Ovary (tissue), 9 donors: ENCODE data around the gene IRF2BP1. TPM values are rescaled to one million over a fixed set of nuclear protein-coding genes. Genes with fewer than 3 reads are reported as not detected.

ENCODE experiments used
- DNase-seq, 5 donors: peaks; one replicate each; pipeline ENCODE4 v3.0.0-alpha.2; 2019 to 2020
- H3K27ac ChIP-seq, 2 donors: fragments of 200-600 bp; one replicate each; pipeline versions ENCODE4 v1.5.1 to v1.8.0; 2019 to 2022
- H3K27me3 ChIP-seq: fragments of 200-600 bp; one replicate; pipeline ENCODE4 v1.8.0; 2022
- H3K36me3 ChIP-seq: fragments of 200-600 bp; sonication (generic); one replicate; pipeline ENCODE4 v1.5.1; 2019
- H3K4me1 ChIP-seq: one replicate; pipeline ENCODE4 v1.8.1; 2013; ENCODE audit warnings: mild to moderate bottlenecking, moderate library complexity; ENCODE audit not compliant: insufficient read depth
- H3K4me3 ChIP-seq: fragments of 200-600 bp; sonication (generic); one replicate; pipeline ENCODE4 v1.5.1; 2017
- H3K9me3 ChIP-seq, 2 donors: fragments of 200-600 bp in 1 of 2; sonication (generic) in 1 of 2; one replicate each; pipeline versions ENCODE4 v1.5.1 to v1.8.1; 2013 to 2019; ENCODE audit warnings: mild to moderate bottlenecking in 1 of 2, moderate library complexity in 1 of 2
- EP300 ChIP-seq: sonication (generic); formaldehyde crosslinking; IDR thresholded peaks from one replicate; pipeline ENCODE4 v1.6.1; 2017; ENCODE audit warnings: antibody characterized with exemption
- POLR2A ChIP-seq: fragments of 450-650 bp; IDR thresholded peaks from one replicate; pipeline ENCODE4 v1.6.1; 2017; ENCODE audit warnings: antibody characterized with exemption, mild to moderate bottlenecking, moderate library complexity
- WGBS, 3 donors: extraction: QIAGEN DNeasy Blood & Tissue Kit in 1 of 3; methylation state at CpG; one replicate each; pipeline versions ENCODE4 v1.1.5 to v1.1.7; 2013 to 2017; 5-methylcytosine and 5-hydroxymethylcytosine counted together
- intact Hi-C, 4 donors: fragments of 100-400 bp; cut with DNase I; formaldehyde crosslinking; loops; one replicate each; pipeline versions ENCODE4 v1.11.0 to v1.15.1; 2022 to 2023
- polyA plus RNA-seq, 2 donors: library from polyadenylated mRNA; stranded (reverse); fragments of 200-250 nt in 1 of 2; fragments of 350-450 nt in 1 of 2; fragmentation: Illumina TruSeq in 1 of 2; extraction: RNeasy Lipid Tissue Mini Kit (QIAGEN cat#74804) in 1 of 2; gene quantifications; one replicate each; pipeline ENCODE4 v1.2.3, GENCODE V29; 2013 to 2014
- total RNA-seq, 7 donors: library from RNA; depleted of rRNA in 2 of 7; stranded (reverse); fragments of >200 nt in 2 of 7; fragmentation: NEBNext Ultra II Directional in 3 of 7; extraction: Animal tissue kit (Norgen Biotek cat#: 25700) in 3 of 7; gene quantifications; one replicate each; pipeline versions ENCODE4 v1.1.0 to v1.2.4, GENCODE V29; 2016 to 2023
- TF ChIP-seq, protein P1 (sequence below), 3 donors: fragments of 450-650 bp in 2 of 3; fragments of 200-600 bp in 1 of 3; IDR thresholded peaks; one replicate each; pipeline versions ENCODE4 v1.5.1 to v1.8.0; 2016 to 2022; ENCODE audit warnings: antibody characterized with exemption in 3 of 3, mild to moderate bottlenecking in 1 of 3
- donor health status: DM: no; HTN: no; CAD: no; lungs with moderate emphysema.
- donor health status: DM: no; HTN: no; CAD: no.
- donor health status: Bipolar disorder and iron deficiency.
- donor health status: DM: yes; HTN: yes; CAD: no.
- donor health status: DM: no; HTN: no; CAD: no.
- donor health status: DM: yes; HTN: yes; CAD: no.

Gene IRF2BP1
- total and polyA plus RNA-seq, 9 donors, result 2.7 to 59.4 (median 37.3) TPM

GRCh38 chr19:45889210-45889885, 3.4 kb upstream of the IRF2BP1 start:
- Histone ChIP-seq H3K4me1 (peaks cover 9% of the 10 kb centered on the region), H3K4me3 (no peak overlapping the region), H3K27ac (no peak overlapping the region), H3K36me3 (no peaks in the 10 kb centered on the region), H3K27me3 (no peaks in the 10 kb centered on the region), H3K9me3 (no peaks in the 10 kb centered on the region)
- TF ChIP-seq POLR2A, result no peak
- no peak for TF ChIP-seq EP300
- TF ChIP-seq, protein P1, sequence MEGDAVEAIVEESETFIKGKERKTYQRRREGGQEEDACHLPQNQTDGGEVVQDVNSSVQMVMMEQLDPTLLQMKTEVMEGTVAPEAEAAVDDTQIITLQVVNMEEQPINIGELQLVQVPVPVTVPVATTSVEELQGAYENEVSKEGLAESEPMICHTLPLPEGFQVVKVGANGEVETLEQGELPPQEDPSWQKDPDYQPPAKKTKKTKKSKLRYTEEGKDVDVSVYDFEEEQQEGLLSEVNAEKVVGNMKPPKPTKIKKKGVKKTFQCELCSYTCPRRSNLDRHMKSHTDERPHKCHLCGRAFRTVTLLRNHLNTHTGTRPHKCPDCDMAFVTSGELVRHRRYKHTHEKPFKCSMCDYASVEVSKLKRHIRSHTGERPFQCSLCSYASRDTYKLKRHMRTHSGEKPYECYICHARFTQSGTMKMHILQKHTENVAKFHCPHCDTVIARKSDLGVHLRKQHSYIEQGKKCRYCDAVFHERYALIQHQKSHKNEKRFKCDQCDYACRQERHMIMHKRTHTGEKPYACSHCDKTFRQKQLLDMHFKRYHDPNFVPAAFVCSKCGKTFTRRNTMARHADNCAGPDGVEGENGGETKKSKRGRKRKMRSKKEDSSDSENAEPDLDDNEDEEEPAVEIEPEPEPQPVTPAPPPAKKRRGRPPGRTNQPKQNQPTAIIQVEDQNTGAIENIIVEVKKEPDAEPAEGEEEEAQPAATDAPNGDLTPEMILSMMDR (IDR thresholded peaks at IDR 0.05), result no peak
- 69 to 74% (median 71%) methylated on average over 6 of the region's 6 CpGs for WGBS, 3 donors
- intact Hi-C loops, result loop anchor here in 1 of 4 donors (10.0 kb wide), 1 partner anchor 75 kb away; the partner anchor contains the start of gene RSPH6A
- no peak for DNase-seq

DNA sequence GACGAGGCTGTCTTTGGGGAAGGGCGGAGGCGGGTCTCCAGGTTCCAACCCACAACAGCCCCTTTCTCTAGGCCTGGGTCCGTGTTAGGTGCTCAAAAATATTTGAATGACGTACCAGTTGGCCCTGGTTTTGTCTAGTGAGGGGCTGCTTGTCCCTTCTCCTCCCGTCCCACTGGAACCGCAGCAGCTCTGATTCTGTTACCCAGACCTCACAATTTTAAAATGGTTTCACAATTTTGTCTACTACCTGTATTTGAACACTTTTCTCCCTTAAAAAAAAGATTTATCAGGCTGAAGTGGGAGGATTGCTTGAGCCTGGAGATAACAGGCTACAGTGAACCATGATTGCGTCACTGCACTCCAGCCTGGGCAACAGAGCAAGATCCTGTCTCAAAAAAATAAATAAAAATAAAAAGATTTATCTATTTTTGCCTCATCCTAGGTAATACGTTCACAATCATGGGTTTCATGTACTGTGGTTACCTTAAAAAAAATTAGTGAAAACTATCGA, 1.3 kb upstream of the IRF2BP1 start:
- peak overlapping the region; percentile 51 for H3K4me3 ChIP-seq
- intact Hi-C loops, result loop anchor here in 1 of 4 donors (10.0 kb wide), 1 partner anchor 72 kb away; the partner anchor contains the start of gene RSPH6A
- H3K27me3 ChIP-seq, result no peaks in the 10 kb centered on the region
- H3K4me1 ChIP-seq, result peaks cover 23% of the 10 kb centered on the region
- peak overlapping the region; percentile 62 to 88 for H3K27ac ChIP-seq
- TF ChIP-seq, protein P1 (IDR thresholded peaks at IDR 0.05), result no peak
- H3K36me3 ChIP-seq, result no peaks in the 10 kb centered on the region
- WGBS, 3 donors, result 22 to 25% (median 23%) methylated on average over 10 of the region's 10 CpGs
- no peaks in the 10 kb centered on the region for H3K9me3 ChIP-seq
- peak in 1 of 5 donors; percentile 35 for DNase-seq

DNA sequence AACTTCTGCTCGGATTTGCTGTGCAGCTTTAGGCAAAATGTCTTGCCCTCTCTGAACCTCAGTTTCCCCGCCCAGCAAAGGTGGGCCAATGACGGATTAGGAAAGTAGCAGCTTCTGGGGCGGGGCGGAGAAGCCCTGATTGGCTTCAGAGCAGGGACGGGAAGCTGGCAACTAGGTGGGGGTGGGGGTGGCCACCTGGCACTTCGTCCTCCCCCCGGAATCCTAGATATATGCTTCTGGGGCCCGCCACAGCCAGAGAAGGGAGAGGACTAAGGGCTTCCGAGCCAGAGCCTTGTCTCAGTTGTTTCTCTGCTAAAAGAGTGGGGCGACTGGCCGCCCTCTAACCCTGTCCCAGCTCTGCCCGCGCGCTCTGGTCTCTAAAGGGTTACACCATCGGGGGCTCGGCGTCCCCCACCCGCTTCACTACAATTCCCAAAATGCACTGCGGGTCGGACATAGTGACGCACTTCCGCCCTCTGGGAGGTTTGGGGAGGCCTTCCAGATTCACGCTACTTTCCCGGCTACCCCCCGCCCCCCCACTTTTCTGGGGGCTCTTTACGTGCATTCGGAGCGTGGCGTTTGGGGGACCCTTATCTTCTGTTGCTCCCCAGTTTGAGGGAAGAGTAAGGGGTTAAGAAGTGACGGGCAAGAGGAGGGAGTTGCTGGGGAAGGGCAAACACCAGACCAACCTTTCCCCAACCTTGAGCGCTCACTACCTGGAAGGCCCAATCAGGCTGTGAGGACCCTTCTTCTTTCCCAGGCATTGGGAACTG, 672 bp upstream of the IRF2BP1 start:
- DNase-seq, result peak; percentile 87 to 93 (median 92)
- no peaks in the 10 kb centered on the region for H3K27me3 ChIP-seq
- peaks cover 23% of the 10 kb centered on the region for H3K4me1 ChIP-seq
- H3K9me3 ChIP-seq, result no peaks in the 10 kb centered on the region
- 0 to 1% (median 0%) methylated on average over 31 to 32 of the region's 32 CpGs for WGBS, 3 donors
- H3K36me3 ChIP-seq, result no peaks in the 10 kb centered on the region
- TF ChIP-seq, protein P1 (IDR thresholded peaks at IDR 0.05), result peak in 1 of 3 donors; percentile 5
- TF ChIP-seq POLR2A, result peak; percentile 84
- no peak for TF ChIP-seq EP300
- H3K4me3 ChIP-seq, result peak overlapping the region; percentile 51
- intact Hi-C loops, result loop anchor here in 1 of 4 donors (10.0 kb wide), 1 partner anchor 72 kb away; the partner anchor contains the start of gene RSPH6A
- peak overlapping the region; percentile 86 to 88 for H3K27ac ChIP-seq

DNA sequence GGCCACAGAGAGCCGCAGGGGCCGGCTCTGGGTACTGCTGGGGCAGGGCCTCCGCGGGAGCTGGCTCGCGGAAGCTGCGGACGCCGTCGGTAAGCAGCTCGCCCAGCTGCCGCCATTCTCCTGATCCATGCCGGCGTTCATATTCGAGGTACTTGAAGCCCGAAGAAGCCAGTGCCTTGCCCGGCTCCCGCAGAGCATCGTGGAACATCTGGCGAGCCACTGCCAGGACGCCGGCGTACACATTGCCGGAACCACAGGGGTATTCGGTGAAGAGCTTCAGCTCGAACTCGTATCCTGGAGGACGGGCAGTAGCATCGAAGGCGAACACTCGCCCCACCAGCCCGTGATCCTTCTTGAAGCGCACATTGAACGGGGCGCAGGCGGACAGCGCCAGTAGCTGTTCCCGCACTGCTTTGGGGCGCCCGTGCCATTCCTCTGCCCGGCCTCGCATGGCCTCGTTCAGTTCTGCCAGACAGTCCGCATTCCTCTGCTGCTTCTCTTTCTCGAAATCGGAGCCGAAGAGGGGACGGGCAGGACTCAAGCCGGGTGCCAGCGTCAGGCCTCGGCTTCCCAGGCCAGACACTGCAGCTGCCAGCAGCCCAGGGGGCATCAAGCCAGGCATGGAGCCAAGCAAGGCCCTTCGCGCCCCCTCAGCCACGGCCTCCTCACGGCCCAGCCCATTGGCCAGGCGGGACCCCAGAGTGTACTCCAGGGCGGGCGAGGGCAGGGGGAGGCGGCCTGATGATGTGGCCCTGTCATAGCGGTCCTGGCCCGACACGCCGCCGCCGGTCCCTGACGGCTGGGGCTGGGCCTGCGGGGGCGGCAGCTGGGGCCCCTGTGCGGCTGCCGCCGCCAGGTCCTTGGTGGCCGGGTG, 1.0 kb downstream of the IRF2BP1 start:
- WGBS, 3 donors, result 49 to 71% (median 56%) methylated on average over 60 to 72 of the region's 72 CpGs
- DNase-seq, result peak; percentile 29 to 61 (median 58)
- Histone ChIP-seq H3K4me3 (peak overlapping the region; percentile 51), H3K4me1 (peaks cover 23% of the 10 kb centered on the region), H3K36me3 (no peaks in the 10 kb centered on the region), H3K27me3 (no peaks in the 10 kb centered on the region), H3K27ac (peak overlapping the region; percentile 86 to 88), H3K9me3 (no peaks in the 10 kb centered on the region)
- TF ChIP-seq EP300, result no peak
- TF ChIP-seq POLR2A, result no peak
- TF ChIP-seq, protein P1 (IDR thresholded peaks at IDR 0.05), result no peak
- intact Hi-C loops, result loop anchor here in 1 of 4 donors (10.0 kb wide), 1 partner anchor 70 kb away; the partner anchor contains the start of gene RSPH6A
